ENCODE data around the gene KLHL41. TPM values are rescaled to one million over a fixed set of nuclear protein-coding genes. Genes with fewer than 3 reads are reported as not detected.

Gene KLHL41
- total and polyA plus RNA-seq, 8 donors, result 0.37 to 3.7 (median 1.5) TPM; not detected in 4

DNA sequence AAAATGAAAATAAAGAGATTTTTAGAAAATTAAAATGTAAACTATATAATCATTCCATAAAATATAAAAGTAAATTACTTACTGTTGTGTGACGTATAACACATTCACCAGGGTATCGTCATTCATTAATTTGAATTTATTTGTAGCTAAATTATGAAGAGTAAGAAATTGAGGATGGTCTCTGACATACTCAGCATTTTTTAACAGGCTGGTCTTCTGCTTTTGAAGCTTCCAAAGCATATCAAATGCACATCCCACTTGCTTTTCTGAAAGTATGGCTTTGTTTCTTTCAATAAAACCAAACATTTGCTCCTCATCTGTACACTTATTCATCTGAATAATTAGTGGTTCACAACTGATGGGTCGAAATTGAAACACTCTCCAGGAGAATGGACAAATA lies 62.1 kb downstream of the KLHL41 start:
- H3K4me1 ChIP-seq, result peaks cover 10 to 25% (median 14%) of the 10 kb centered on the region in 4 donors
- no peak for DNase-seq
- WGBS, 5 donors, result 88 to 94% (median 89%) methylated on average over 3 of the region's 3 CpGs
- no peak overlapping the region for H3K4me3 ChIP-seq
- TF ChIP-seq POLR2AphosphoS5 (IDR thresholded peaks at IDR 0.05) (no peak), POLR2A (IDR thresholded peaks at IDR 0.05) (no peak), EP300 (IDR thresholded peaks at IDR 0.05) (no peak)
- TF ChIP-seq, protein P1, sequence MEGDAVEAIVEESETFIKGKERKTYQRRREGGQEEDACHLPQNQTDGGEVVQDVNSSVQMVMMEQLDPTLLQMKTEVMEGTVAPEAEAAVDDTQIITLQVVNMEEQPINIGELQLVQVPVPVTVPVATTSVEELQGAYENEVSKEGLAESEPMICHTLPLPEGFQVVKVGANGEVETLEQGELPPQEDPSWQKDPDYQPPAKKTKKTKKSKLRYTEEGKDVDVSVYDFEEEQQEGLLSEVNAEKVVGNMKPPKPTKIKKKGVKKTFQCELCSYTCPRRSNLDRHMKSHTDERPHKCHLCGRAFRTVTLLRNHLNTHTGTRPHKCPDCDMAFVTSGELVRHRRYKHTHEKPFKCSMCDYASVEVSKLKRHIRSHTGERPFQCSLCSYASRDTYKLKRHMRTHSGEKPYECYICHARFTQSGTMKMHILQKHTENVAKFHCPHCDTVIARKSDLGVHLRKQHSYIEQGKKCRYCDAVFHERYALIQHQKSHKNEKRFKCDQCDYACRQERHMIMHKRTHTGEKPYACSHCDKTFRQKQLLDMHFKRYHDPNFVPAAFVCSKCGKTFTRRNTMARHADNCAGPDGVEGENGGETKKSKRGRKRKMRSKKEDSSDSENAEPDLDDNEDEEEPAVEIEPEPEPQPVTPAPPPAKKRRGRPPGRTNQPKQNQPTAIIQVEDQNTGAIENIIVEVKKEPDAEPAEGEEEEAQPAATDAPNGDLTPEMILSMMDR (IDR thresholded peaks at IDR 0.05), result no peak
- H3K36me3 ChIP-seq, result no peaks in the 10 kb centered on the region
- H3K9me3 ChIP-seq, result no peaks in the 10 kb centered on the region
- intact Hi-C loops (cut with DNase I; ENCODE audit: low total_unique reads), result no loop called here
- no peaks in the 10 kb centered on the region for H3K27me3 ChIP-seq
- H3K27ac ChIP-seq, result no peak overlapping the region

- Histone ChIP-seq H3K4me1 (peaks cover 10 to 25% (median 14%) of the 10 kb centered on the region in 4 donors), H3K27ac (no peak overlapping the region), H3K9me3 (no peaks in the 10 kb centered on the region), H3K4me3 (peak overlapping the region in 1 of 4 donors; percentile 88), H3K27me3 (no peaks in the 10 kb centered on the region), H3K36me3 (no peaks in the 10 kb centered on the region)
- intact Hi-C loops (cut with DNase I; ENCODE audit: low total_unique reads), result no loop called here
- TF ChIP-seq, protein P1 (IDR thresholded peaks at IDR 0.05), result no peak
- TF ChIP-seq POLR2AphosphoS5 (IDR thresholded peaks at IDR 0.05) (no peak), POLR2A (IDR thresholded peaks at IDR 0.05) (no peak), EP300 (IDR thresholded peaks at IDR 0.05) (no peak)
- DNase-seq, result no peak
- WGBS, 5 donors, result 70 to 84% (median 83%) methylated on average over 1 of the region's 1 CpG
Observed at GRCh38 chr2:169572189-169572588, 62.7 kb downstream of the KLHL41 start.

DNA sequence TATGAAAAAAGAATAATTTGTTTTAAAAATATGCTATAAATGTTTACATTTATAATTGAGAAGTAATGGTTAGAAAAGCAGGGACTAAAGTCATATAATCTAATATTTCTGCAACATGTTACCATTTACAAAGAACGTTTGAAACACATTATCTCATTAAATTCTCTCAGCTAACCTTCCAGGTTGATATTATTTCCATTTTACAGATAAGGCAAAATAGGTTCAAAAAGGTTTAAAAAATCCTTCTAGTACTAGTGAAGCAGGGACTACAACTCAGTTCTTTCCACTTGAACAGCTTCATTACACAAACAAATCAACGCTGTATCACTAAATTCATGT lies 63.3 kb downstream of the KLHL41 start:
- Histone ChIP-seq H3K9me3 (no peaks in the 10 kb centered on the region), H3K36me3 (no peaks in the 10 kb centered on the region), H3K4me3 (peak overlapping the region; percentile 56 to 88 (median 78)), H3K4me1 (peaks cover 10 to 25% (median 14%) of the 10 kb centered on the region in 4 donors), H3K27ac (peak overlapping the region in 1 of 5 donors; percentile 80), H3K27me3 (no peaks in the 10 kb centered on the region)
- WGBS, 5 donors, result 10 to 17% (median 15%) methylated on average over 2 of the region's 2 CpGs
- TF ChIP-seq POLR2A (IDR thresholded peaks at IDR 0.05), result no peak
- TF ChIP-seq, protein P1 (IDR thresholded peaks at IDR 0.05), result no peak
- TF ChIP-seq POLR2AphosphoS5 (IDR thresholded peaks at IDR 0.05), result no peak
- no peak for TF ChIP-seq EP300 (IDR thresholded peaks at IDR 0.05)
- no peak for DNase-seq
- intact Hi-C loops (cut with DNase I; ENCODE audit: low total_unique reads), result no loop called here

GRCh38 chr2:169573160-169573973 lies 63.9 kb downstream of the KLHL41 start, which contains the start of gene FASTKD1:
Gene FASTKD1, minus strand, starts transcription at chr2:169573865. Its CDS starts 1,836 bp downstream, at chr2:169572029.
- intact Hi-C loops (cut with DNase I; ENCODE audit: low total_unique reads), result no loop called here
- H3K4me1 ChIP-seq, result peaks cover 10 to 25% (median 14%) of the 10 kb centered on the region in 4 donors
- peak within 1 kb of the TSS; percentile 56 to 88 (median 78) for H3K4me3 ChIP-seq
- H3K27me3 ChIP-seq, result no peaks in the 10 kb centered on the region
- H3K36me3 ChIP-seq, result no peaks in the 10 kb centered on the region
- H3K27ac ChIP-seq, result peak within 1 kb of the TSS; percentile 74 to 86 (median 79)
- 0% methylated on average over 31 to 33 of the region's 33 CpGs for WGBS, 5 donors
- TF ChIP-seq POLR2AphosphoS5 (IDR thresholded peaks at IDR 0.05), result peak; percentile 69 to 92 (median 80)
- no peak for TF ChIP-seq POLR2A (IDR thresholded peaks at IDR 0.05)
- TF ChIP-seq, protein P1 (IDR thresholded peaks at IDR 0.05), result no peak
- no peak for TF ChIP-seq EP300 (IDR thresholded peaks at IDR 0.05)
- DNase-seq, result peak; percentile 89 to 97
- no peaks in the 10 kb centered on the region for H3K9me3 ChIP-seq

All from stomach (tissue), 9 donors.